HepG2 (cell line): ENCODE measurements around the gene KIF19. TPM values are rescaled to one million over a fixed set of nuclear protein-coding genes. Genes with fewer than 3 reads are reported as not detected.

Experiments
- FOXA1 ChIP-seq, 2 experiments: fragments of 450-650 bp in 1 of 2; sonication (generic) in 1 of 2; formaldehyde crosslinking in 1 of 2; IDR thresholded peaks; 2 replicates each; pipeline versions ENCODE4 v1.4.0 to v1.6.1; 2016 to 2020; ENCODE audit warnings: missing genetic modification reagents in 1 of 2
- HNF4G ChIP-seq, 2 experiments: sonication (generic) in 1 of 2; formaldehyde crosslinking in 1 of 2; IDR thresholded peaks; 2 replicates each; pipeline versions ENCODE4 v1.4.0 to v1.6.1; 2011 to 2020; ENCODE audit warnings: borderline replicate concordance in 2 of 2, low read depth in 2 of 2, mild to moderate bottlenecking in 2 of 2, low read length in 1 of 2, missing genetic modification reagents in 1 of 2, moderate library complexity in 1 of 2
- HNRNPH1 ChIP-seq: fragments of 200-400 bp; formaldehyde crosslinking; optimal IDR thresholded peaks from 2 replicates; pipeline ENCODE3; 2017; ENCODE audit warnings: mild to moderate bottlenecking, low read depth, low read length
- ISL2 ChIP-seq: sonication (generic); formaldehyde crosslinking; IDR thresholded peaks from 2 replicates; pipeline ENCODE4 v1.5.0; 2020; ENCODE audit warnings: missing genetic modification reagents
- KLF6 ChIP-seq: IDR thresholded peaks from 2 replicates; pipeline ENCODE4 v1.8.0; 2016; ENCODE audit warnings: missing biosample characterization, missing genetic modification reagents
- MTA1 ChIP-seq: sonication (generic); formaldehyde crosslinking; IDR thresholded peaks from 2 replicates; pipeline ENCODE4 v1.4.0; 2020; ENCODE audit warnings: missing genetic modification reagents, mild to moderate bottlenecking, borderline replicate concordance
- NR2F1 ChIP-seq, 2 experiments: fragments of 450-650 bp in 1 of 2; formaldehyde crosslinking in 1 of 2; IDR thresholded peaks; 2 replicates each; pipeline versions ENCODE4 v1.5.0 to v1.6.1; 2016 to 2020; ENCODE audit warnings: mild to moderate bottlenecking in 1 of 2, missing compliant biosample characterization in 1 of 2, missing genetic modification reagents in 1 of 2, moderate library complexity in 1 of 2
- SP1 ChIP-seq, 2 experiments: fragments of 450-650 bp in 1 of 2; sonication (generic) in 1 of 2; formaldehyde crosslinking in 1 of 2; IDR thresholded peaks; 2 replicates each; pipeline versions ENCODE4 v1.4.0 to v1.6.1; 2016 to 2020; ENCODE audit warnings: missing genetic modification reagents in 1 of 2
- ZNF746 ChIP-seq: sonication (generic); formaldehyde crosslinking; IDR thresholded peaks from 2 replicates; pipeline ENCODE4 v1.8.0; 2022; ENCODE audit warnings: mild to moderate bottlenecking, missing genetic modification reagents
- ZNF766 ChIP-seq: sonication (generic); formaldehyde crosslinking; IDR thresholded peaks from 2 replicates; pipeline ENCODE4 v1.5.0; 2020; ENCODE audit warnings: missing genetic modification reagents, borderline replicate concordance
- ZSCAN20 ChIP-seq: sonication (generic); formaldehyde crosslinking; IDR thresholded peaks from 2 replicates; pipeline ENCODE4 v1.4.0; 2020; ENCODE audit warnings: missing genetic modification reagents, mild to moderate bottlenecking, borderline replicate concordance
- polyA plus RNA-seq, 8 experiments: library from polyadenylated mRNA; depleted of rRNA in 3 of 8; stranded (reverse) in 7 of 8; unstranded in 1 of 8; fragments of >200 nt; fragmentation: Illumina TruSeq in 4 of 8; extraction: Trizol in 4 of 8; gene quantifications; 2 replicates each; pipeline versions ENCODE4 v1.2.1 to v1.2.3, GENCODE V29; 2011 to 2016; ENCODE audit warnings: low read depth in 4 of 8, missing spikeins in 1 of 8, mixed read lengths in 1 of 8; ENCODE audit not compliant: insufficient read depth in 1 of 8
- total RNA-seq, 5 experiments: library from RNA; depleted of rRNA; stranded (reverse); fragments of >200 nt; fragmentation: Illumina TruSeq; extraction: Trizol; gene quantifications; 2 replicates each; pipeline ENCODE4 v1.2.3, GENCODE V29; 2016; ENCODE audit warnings: low read depth in 1 of 5
- TF ChIP-seq, protein P1 (sequence below): sonication (generic); formaldehyde crosslinking; IDR thresholded peaks from 2 replicates; pipeline ENCODE4 v1.5.1; 2020; ENCODE audit warnings: missing genetic modification reagents, mild to moderate bottlenecking, borderline replicate concordance
- TF ChIP-seq, protein P2 (sequence below): sonication (generic); formaldehyde crosslinking; IDR thresholded peaks from 2 replicates; pipeline ENCODE4 v1.5.0; 2020; ENCODE audit warnings: mild to moderate bottlenecking, missing genetic modification reagents
- TF ChIP-seq, protein P3 (sequence below): sonication (generic); formaldehyde crosslinking; IDR thresholded peaks from 2 replicates; pipeline ENCODE4 v1.8.0; 2022; ENCODE audit warnings: mild to moderate bottlenecking, missing genetic modification reagents, moderate library complexity
- TF ChIP-seq, protein P4 (sequence below): sonication (generic); formaldehyde crosslinking; IDR thresholded peaks from 2 replicates; pipeline ENCODE4 v1.4.0; 2020; ENCODE audit warnings: low read depth, mild to moderate bottlenecking, missing genetic modification reagents
- TF ChIP-seq, protein P5 (sequence below): IDR thresholded peaks from 2 replicates; pipeline ENCODE4 v1.6.1; 2018; ENCODE audit warnings: missing genetic modification reagents, mild to moderate bottlenecking, missing compliant biosample characterization
- TF ChIP-seq, protein P6 (sequence below): sonication (generic); formaldehyde crosslinking; IDR thresholded peaks from 2 replicates; pipeline ENCODE4 v1.4.0; 2020; ENCODE audit warnings: missing genetic modification reagents

Gene KIF19
- total and polyA plus RNA-seq, 2 of the 13 experiments (the other 11 are each of a cell fraction or from before 2014, with no cell fraction given) = not detected

DNA sequence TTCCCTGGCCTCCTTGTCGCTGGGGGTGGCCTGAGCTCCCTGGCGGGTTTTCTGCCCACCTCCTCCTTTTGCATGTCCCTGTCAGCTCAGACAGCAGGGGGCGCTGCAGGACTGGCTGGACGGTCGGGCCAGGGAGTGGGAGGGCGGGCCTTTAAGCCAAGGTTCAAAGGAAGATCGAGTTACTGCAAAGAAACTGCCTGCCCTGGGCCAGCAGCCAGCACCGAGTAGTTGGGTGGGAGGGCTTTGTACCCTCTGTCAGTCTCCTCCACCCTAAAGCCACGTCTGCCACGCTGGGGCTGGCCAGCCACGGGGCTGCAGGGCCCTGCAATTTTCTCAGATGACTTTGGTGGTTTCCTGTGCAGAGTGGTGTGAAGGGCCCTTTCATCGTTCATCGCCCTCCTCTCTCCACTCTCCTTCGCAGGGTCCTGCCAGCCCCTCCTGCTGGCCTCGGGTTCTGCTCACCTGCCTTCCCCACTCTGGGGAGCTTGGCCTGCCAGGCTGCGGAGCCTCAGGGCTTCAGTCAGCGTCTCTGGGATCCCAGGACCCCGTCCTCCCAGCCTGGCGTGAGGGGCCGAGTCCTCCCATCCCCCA lies 53.6 kb downstream of the KIF19 start (continued):
- TF ChIP-seq, protein P1, sequence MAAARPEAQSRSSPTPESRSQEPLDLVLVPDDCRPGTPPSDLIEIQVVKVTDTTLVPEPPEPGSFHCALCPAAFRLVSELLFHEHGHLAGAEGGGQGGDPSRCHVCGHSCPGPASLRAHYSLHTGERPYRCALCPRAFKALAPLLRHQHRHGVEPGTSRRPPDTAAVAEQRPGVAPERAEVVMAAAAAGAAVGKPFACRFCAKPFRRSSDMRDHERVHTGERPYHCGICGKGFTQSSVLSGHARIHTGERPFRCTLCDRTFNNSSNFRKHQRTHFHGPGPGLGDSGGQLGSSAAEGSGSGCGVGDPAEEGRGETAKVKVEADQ (CRISPR knock-in tag) = no peak
- TF ChIP-seq ISL2 (CRISPR knock-in tag) (peak; percentile 67; the same call in 1 of the 2 replicates), MTA1 (peak; percentile 51; the same call in 1 of the 2 replicates), HNF4G (IDR thresholded peaks at IDR 0.05; ENCODE audit: borderline replicate concordance, low read depth, low read length) (peak; percentile 54; the same call in 1 of the 2 replicates), HNF4G (CRISPR knock-in tag; IDR thresholded peaks at IDR 0.05; ENCODE audit: borderline replicate concordance, low read depth) (no peak; the same call in 1 of the 2 replicates), HNRNPH1 (no peak), KLF6 (no peak), ZNF746 (CRISPR knock-in tag) (no peak), NR2F1 (CRISPR knock-in tag; IDR thresholded peaks at IDR 0.05) (no peak), FOXA1 (IDR thresholded peaks at IDR 0.05) (no peak), FOXA1 (CRISPR knock-in tag; IDR thresholded peaks at IDR 0.05) (no peak), ZNF766 (CRISPR knock-in tag) (no peak), ZSCAN20 (CRISPR knock-in tag) (no peak), SP1 (IDR thresholded peaks at IDR 0.05) (no peak), SP1 (CRISPR knock-in tag; IDR thresholded peaks at IDR 0.05) (peak; percentile 76)
- TF ChIP-seq, protein P2, sequence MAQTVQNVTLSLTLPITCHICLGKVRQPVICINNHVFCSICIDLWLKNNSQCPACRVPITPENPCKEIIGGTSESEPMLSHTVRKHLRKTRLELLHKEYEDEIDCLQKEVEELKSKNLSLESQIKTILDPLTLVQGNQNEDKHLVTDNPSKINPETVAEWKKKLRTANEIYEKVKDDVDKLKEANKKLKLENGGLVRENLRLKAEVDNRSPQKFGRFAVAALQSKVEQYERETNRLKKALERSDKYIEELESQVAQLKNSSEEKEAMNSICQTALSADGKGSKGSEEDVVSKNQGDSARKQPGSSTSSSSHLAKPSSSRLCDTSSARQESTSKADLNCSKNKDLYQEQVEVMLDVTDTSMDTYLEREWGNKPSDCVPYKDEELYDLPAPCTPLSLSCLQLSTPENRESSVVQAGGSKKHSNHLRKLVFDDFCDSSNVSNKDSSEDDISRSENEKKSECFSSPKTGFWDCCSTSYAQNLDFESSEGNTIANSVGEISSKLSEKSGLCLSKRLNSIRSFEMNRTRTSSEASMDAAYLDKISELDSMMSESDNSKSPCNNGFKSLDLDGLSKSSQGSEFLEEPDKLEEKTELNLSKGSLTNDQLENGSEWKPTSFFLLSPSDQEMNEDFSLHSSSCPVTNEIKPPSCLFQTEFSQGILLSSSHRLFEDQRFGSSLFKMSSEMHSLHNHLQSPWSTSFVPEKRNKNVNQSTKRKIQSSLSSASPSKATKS (CRISPR knock-in tag) = no peak
- TF ChIP-seq, protein P3, sequence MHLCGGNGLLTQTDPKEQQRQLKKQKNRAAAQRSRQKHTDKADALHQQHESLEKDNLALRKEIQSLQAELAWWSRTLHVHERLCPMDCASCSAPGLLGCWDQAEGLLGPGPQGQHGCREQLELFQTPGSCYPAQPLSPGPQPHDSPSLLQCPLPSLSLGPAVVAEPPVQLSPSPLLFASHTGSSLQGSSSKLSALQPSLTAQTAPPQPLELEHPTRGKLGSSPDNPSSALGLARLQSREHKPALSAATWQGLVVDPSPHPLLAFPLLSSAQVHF (CRISPR knock-in tag) = no peak
- TF ChIP-seq, protein P4, sequence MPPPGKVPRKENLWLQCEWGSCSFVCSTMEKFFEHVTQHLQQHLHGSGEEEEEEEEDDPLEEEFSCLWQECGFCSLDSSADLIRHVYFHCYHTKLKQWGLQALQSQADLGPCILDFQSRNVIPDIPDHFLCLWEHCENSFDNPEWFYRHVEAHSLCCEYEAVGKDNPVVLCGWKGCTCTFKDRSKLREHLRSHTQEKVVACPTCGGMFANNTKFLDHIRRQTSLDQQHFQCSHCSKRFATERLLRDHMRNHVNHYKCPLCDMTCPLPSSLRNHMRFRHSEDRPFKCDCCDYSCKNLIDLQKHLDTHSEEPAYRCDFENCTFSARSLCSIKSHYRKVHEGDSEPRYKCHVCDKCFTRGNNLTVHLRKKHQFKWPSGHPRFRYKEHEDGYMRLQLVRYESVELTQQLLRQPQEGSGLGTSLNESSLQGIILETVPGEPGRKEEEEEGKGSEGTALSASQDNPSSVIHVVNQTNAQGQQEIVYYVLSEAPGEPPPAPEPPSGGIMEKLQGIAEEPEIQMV (CRISPR knock-in tag) = peak; percentile 39; the same call in 1 of the 2 replicates
- TF ChIP-seq, protein P5, sequence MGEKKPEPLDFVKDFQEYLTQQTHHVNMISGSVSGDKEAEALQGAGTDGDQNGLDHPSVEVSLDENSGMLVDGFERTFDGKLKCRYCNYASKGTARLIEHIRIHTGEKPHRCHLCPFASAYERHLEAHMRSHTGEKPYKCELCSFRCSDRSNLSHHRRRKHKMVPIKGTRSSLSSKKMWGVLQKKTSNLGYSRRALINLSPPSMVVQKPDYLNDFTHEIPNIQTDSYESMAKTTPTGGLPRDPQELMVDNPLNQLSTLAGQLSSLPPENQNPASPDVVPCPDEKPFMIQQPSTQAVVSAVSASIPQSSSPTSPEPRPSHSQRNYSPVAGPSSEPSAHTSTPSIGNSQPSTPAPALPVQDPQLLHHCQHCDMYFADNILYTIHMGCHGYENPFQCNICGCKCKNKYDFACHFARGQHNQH (CRISPR knock-in tag) = peak; percentile 90; the same call in 1 of the 2 replicates
- TF ChIP-seq, protein P6, sequence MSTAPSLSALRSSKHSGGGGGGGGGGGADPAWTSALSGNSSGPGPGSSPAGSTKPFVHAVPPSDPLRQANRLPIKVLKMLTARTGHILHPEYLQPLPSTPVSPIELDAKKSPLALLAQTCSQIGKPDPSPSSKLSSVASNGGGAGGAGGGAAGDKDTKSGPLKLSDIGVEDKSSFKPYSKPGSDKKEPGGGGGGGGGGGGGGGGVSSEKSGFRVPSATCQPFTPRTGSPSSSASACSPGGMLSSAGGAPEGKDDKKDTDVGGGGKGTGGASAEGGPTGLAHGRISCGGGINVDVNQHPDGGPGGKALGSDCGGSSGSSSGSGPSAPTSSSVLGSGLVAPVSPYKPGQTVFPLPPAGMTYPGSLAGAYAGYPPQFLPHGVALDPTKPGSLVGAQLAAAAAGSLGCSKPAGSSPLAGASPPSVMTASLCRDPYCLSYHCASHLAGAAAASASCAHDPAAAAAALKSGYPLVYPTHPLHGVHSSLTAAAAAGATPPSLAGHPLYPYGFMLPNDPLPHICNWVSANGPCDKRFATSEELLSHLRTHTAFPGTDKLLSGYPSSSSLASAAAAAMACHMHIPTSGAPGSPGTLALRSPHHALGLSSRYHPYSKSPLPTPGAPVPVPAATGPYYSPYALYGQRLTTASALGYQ = no peak
